Calu3 (cell line): ENCODE results near the gene IRF2BP2. TPM values are rescaled to one million over a fixed set of nuclear protein-coding genes. Genes with fewer than 3 reads are reported as not detected.

Experiments
- BruUV-seq: library from RNA; stranded (reverse); fragments of 400-500 nt; replicated peaks from 2 replicates; lab custom pipeline; 2021; lab: Mats Ljungman, UMichigan
- CTCF ChIA-PET: fragments of 300-600 bp; sonication (Branson Sonifier 250); formaldehyde crosslinking; loops from one replicate; lab custom pipeline; 2022; ENCODE audit warnings: antibody characterized with exemption; lab: Charles Lee
- DNase-seq: peaks from one replicate; pipeline ENCODE4 v3.0.0; 2022
- H3K27ac Mint-ChIP-seq: one replicate; pipeline ENCODE4 v1.8.0; 2022; ENCODE audit warnings: mixed read lengths; ENCODE audit not compliant: unreplicated experiment
- H3K27me3 Mint-ChIP-seq: one replicate; pipeline ENCODE4 v1.8.0; 2022; ENCODE audit warnings: mixed read lengths; ENCODE audit not compliant: unreplicated experiment
- H3K36me3 Mint-ChIP-seq: one replicate; pipeline ENCODE4 v1.8.0; 2022; ENCODE audit warnings: mild to moderate bottlenecking, moderate library complexity, mixed read lengths; ENCODE audit not compliant: insufficient read depth, unreplicated experiment
- H3K4me1 Mint-ChIP-seq: one replicate; pipeline ENCODE4 v1.8.0; 2022; ENCODE audit warnings: mild to moderate bottlenecking, low read depth, mixed read lengths; ENCODE audit not compliant: unreplicated experiment
- H3K4me3 Mint-ChIP-seq: one replicate; pipeline ENCODE4 v1.8.0; 2022; ENCODE audit warnings: mild to moderate bottlenecking, low read depth, moderate library complexity, mixed read lengths; ENCODE audit not compliant: unreplicated experiment
- H3K9me3 Mint-ChIP-seq: one replicate; pipeline ENCODE4 v1.8.0; 2022; ENCODE audit warnings: low read depth, mixed read lengths; ENCODE audit not compliant: unreplicated experiment
- CTCF ChIP-seq: fragments of 200-600 bp; IDR thresholded peaks from one replicate; pipeline ENCODE4 v1.8.0; 2022; ENCODE audit warnings: antibody characterized with exemption; ENCODE audit not compliant: unreplicated experiment
- intact Hi-C: fragments of 100-400 bp; cut with micrococcal nuclease; formaldehyde crosslinking; loops from one replicate; pipeline ENCODE4 v1.10.0; 2022; ENCODE audit not compliant: unreplicated experiment
- total RNA-seq: library from RNA; stranded (reverse); gene quantifications from 2 replicates; pipeline ENCODE4 v1.2.3, GENCODE V29; 2022

The IRF2BP2 gene
- total RNA-seq, 1 experiment from 2014 or later: 192 TPM

DNA sequence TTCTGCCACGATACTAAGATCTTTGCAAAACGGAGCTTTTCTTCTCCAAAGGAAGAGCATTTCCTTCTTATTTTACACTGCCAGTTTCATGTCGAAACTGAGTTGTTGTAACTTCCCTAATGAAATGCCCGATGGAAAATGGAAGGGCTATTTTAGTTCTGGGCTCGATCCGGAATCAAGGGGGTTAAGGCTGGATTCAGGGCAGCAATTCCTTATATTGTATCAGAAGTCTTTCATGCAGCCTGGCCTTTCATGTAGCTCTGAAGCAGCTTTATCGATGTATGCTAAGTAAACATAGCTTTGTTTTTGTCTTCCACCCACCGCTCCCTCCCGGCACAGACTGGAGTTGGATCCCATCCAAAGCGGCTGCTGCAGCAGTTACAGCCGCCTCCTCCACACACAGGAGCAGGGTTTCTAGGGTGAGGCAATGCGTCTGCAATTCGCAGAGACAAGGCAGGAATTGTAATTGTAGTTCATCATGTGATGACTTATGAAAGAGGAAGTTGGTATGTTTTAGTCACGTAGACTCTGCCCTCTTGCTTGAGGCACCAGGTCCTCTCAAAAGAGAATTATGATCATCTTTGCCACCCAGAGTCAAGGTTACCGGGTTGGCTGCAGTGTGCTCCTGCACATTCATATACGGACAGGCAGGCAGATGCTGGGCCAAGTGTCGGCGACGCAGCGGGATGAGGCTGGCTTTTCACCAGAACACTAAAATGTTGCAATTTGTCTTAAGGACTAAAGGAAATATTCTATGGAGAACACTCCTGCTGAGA, 2.6 kb upstream of the IRF2BP2 start:
- no peaks in the 10 kb centered on the region for H3K9me3 Mint-ChIP-seq
- H3K36me3 Mint-ChIP-seq: peaks cover 63% of the 10 kb centered on the region
- H3K27ac Mint-ChIP-seq: peak overlapping the region; percentile 97
- peak overlapping the region; percentile 89 for H3K4me3 Mint-ChIP-seq
- peak; percentile 97 for DNase-seq
- intact Hi-C loops: loop anchor here (1.0 to 5.0 kb wide), 8 partner anchors 18 to 348 kb away; no protein-coding TSS in a partner anchor
- no TSS peak for BruUV-seq
- peaks cover 59% of the 10 kb centered on the region for H3K4me1 Mint-ChIP-seq
- H3K27me3 Mint-ChIP-seq: no peaks in the 10 kb centered on the region
- no peak for TF ChIP-seq CTCF
- CTCF ChIA-PET: interaction anchor here (0.6 to 3.9 kb wide), 29 partner anchors 9 to 487 kb away, joined by 3 to 39 read pairs (median 4); no protein-coding TSS in a partner anchor

GRCh38 chr1:234611847-234612351, 1.9 kb upstream of the IRF2BP2 start:
- TF ChIP-seq CTCF: no peak
- intact Hi-C loops: loop anchor here (2.0 to 5.0 kb wide), 7 partner anchors 19 to 349 kb away; no protein-coding TSS in a partner anchor
- peaks cover 59% of the 10 kb centered on the region for H3K4me1 Mint-ChIP-seq
- BruUV-seq: TSS peak; percentile 63
- H3K9me3 Mint-ChIP-seq: no peaks in the 10 kb centered on the region
- CTCF ChIA-PET: interaction anchor here (0.6 to 3.9 kb wide), 30 partner anchors 8 to 488 kb away, joined by 3 to 39 read pairs (median 6); no protein-coding TSS in a partner anchor
- peaks cover 64% of the 10 kb centered on the region for H3K36me3 Mint-ChIP-seq
- H3K27me3 Mint-ChIP-seq: no peaks in the 10 kb centered on the region
- DNase-seq: peak; percentile 58
- H3K27ac Mint-ChIP-seq: peak overlapping the region; percentile 97
- peak overlapping the region; percentile 89 for H3K4me3 Mint-ChIP-seq

DNA sequence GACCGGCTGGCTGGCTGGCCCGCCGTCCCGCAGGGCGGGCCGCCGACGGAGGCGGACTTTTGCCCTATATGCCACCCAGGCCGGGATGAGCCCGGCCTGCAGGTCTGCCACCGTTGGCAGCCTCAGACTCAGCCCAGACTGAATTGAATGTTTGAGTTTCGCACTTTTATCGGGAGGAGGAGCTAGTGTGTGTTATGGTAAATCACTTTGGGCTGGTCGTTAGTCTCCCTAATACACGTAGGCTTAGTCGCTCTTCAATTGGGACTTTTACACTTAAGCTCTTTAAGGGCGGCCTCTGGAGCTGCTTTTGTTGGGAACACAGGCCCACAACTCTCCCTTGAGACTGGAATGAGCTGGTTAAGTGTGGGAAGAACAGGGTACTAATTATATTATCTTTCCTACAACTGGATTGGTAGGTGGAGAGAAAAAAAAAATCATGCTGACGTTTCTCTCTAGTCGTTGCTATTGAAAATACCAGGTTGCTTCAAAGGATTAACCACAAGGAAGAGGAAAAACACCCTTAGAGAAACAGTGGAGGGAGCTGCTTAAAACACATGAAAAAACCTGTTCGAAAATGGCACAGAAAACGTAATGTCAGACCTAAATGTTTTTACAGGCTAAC, 1.4 kb upstream of the IRF2BP2 start:
- Mint-ChIP-seq H3K27me3 (no peaks in the 10 kb centered on the region), H3K9me3 (no peaks in the 10 kb centered on the region), H3K4me3 (peak overlapping the region; percentile 89), H3K36me3 (peaks cover 70% of the 10 kb centered on the region), H3K27ac (peak overlapping the region; percentile 97), H3K4me1 (peaks cover 56% of the 10 kb centered on the region)
- no peak for DNase-seq
- no peak for TF ChIP-seq CTCF
- CTCF ChIA-PET: interaction anchor here (0.6 to 3.9 kb wide), 20 partner anchors 8 to 482 kb away, joined by 3 to 39 read pairs (median 7); no protein-coding TSS in a partner anchor
- intact Hi-C loops: loop anchor here (5.0 kb wide), 4 partner anchors 161 to 266 kb away; no protein-coding TSS in a partner anchor
- no TSS peak for BruUV-seq

- TF ChIP-seq CTCF: no peak
These were observed 767 bp upstream of the IRF2BP2 start for GRCh38 chr1:234610666-234611224.

More at GRCh38 chr1:234610666-234611224, 767 bp upstream of the IRF2BP2 start:
- no TSS peak for BruUV-seq
- intact Hi-C loops: loop anchor here (5.0 kb wide), 4 partner anchors 162 to 267 kb away; no protein-coding TSS in a partner anchor
- peak overlapping the region; percentile 89 for H3K4me3 Mint-ChIP-seq
- H3K27me3 Mint-ChIP-seq: no peaks in the 10 kb centered on the region
- peak overlapping the region; percentile 97 for H3K27ac Mint-ChIP-seq
- CTCF ChIA-PET: interaction anchor here (0.8 to 3.9 kb wide), 17 partner anchors 10 to 483 kb away, joined by 3 to 39 read pairs (median 5); no protein-coding TSS in a partner anchor
- peaks cover 53% of the 10 kb centered on the region for H3K4me1 Mint-ChIP-seq
- H3K36me3 Mint-ChIP-seq: peaks cover 76% of the 10 kb centered on the region
- H3K9me3 Mint-ChIP-seq: no peaks in the 10 kb centered on the region
- DNase-seq: peak; percentile 96
